GM12801 (cell line): Measurements from ENCODE around the gene METTL2B.

Experiments
- CTCF ChIP-seq: IDR thresholded peaks from one replicate; pipeline ENCODE4 v1.5.1; 2011; ENCODE audit warnings: control low read depth; ENCODE audit not compliant: insufficient read length; ENCODE audit errors: extremely low read depth

METTL2B gene

GRCh38 chr7:128459394-128459878 is 17.1 kb upstream of the METTL2B start:
- no peak for TF ChIP-seq CTCF

- no peak for TF ChIP-seq CTCF
Observed at GRCh38 chr7:128462460-128462859, 14.1 kb upstream of the METTL2B start.

GRCh38 chr7:128497405-128497804 is 20.9 kb downstream of the METTL2B start:
- TF ChIP-seq CTCF = no peak

GRCh38 chr7:128530855-128531104 is 54.2 kb downstream of the METTL2B start:
- TF ChIP-seq CTCF = no peak

- TF ChIP-seq CTCF = no peak
Observed at GRCh38 chr7:128550920-128551319, 74.4 kb downstream of the METTL2B start.
